MCF 10A (cell line): Measurements from ENCODE around the gene WSCD1. TPM values are rescaled to one million over a fixed set of nuclear protein-coding genes. Genes with fewer than 3 reads are reported as not detected.

Source experiments
- BruUV-seq: library from RNA; stranded (reverse); fragments of 400-500 nt; replicated peaks from 2 replicates; lab custom pipeline; 2021; lab: Mats Ljungman, UMichigan
- CTCF ChIA-PET: fragments of 300-600 bp; sonication (Branson Sonifier 250); formaldehyde crosslinking; extraction: SDS; loops from one replicate; lab custom pipeline; 2021; ENCODE audit warnings: antibody characterized with exemption, inconsistent platforms; lab: Yijun Ruan, JAX
- POLR2A ChIA-PET: fragments of 300-600, 350-650 bp; sonication (Branson Sonifier 250); formaldehyde crosslinking; extraction: SDS; loops from one replicate; lab custom pipeline; 2020; ENCODE audit warnings: antibody characterized with exemption, inconsistent platforms; lab: Yijun Ruan, JAX
- DNase-seq: peaks from one replicate; pipeline ENCODE4 v3.0.0-alpha.2; 2018; ENCODE audit not compliant: unreplicated experiment
- H3K27ac Mint-ChIP-seq: one replicate; pipeline ENCODE4 v1.8.0; 2022; ENCODE audit warnings: mild to moderate bottlenecking, low read depth, mixed read lengths; ENCODE audit not compliant: unreplicated experiment
- H3K27me3 Mint-ChIP-seq: one replicate; pipeline ENCODE4 v1.8.0; 2022; ENCODE audit warnings: mixed read lengths; ENCODE audit not compliant: insufficient read depth, unreplicated experiment
- H3K36me3 Mint-ChIP-seq: one replicate; pipeline ENCODE4 v1.8.0; 2022; ENCODE audit warnings: mild to moderate bottlenecking, moderate library complexity, mixed read lengths; ENCODE audit not compliant: insufficient read depth, unreplicated experiment
- H3K4me1 Mint-ChIP-seq: one replicate; pipeline ENCODE4 v1.8.0; 2022; ENCODE audit warnings: mixed read lengths; ENCODE audit not compliant: insufficient read depth, unreplicated experiment
- H3K4me3 Mint-ChIP-seq: one replicate; pipeline ENCODE4 v1.8.0; 2022; ENCODE audit warnings: mild to moderate bottlenecking, moderate library complexity, mixed read lengths; ENCODE audit not compliant: unreplicated experiment
- H3K9me3 Mint-ChIP-seq: one replicate; pipeline ENCODE4 v1.8.0; 2022; ENCODE audit warnings: mixed read lengths; ENCODE audit not compliant: unreplicated experiment
- CTCF ChIP-seq: fragments of 200-600 bp; IDR thresholded peaks from one replicate; pipeline ENCODE4 v1.8.0; 2022; ENCODE audit warnings: antibody characterized with exemption, mild to moderate bottlenecking; ENCODE audit not compliant: unreplicated experiment
- intact Hi-C: fragments of 100-400 bp; cut with micrococcal nuclease; formaldehyde crosslinking; loops from 2 replicates; pipeline ENCODE4 v1.14.1; 2022
- total RNA-seq: library from RNA; stranded (reverse); gene quantifications from 2 replicates; pipeline ENCODE4 v1.2.3, GENCODE V29; 2022

WSCD1 gene
- total RNA-seq, 1 experiment from 2014 or later: not detected

GRCh38 chr17:6086603-6087400 is 16.6 kb downstream of the WSCD1 start:
- no peaks in the 10 kb centered on the region for H3K9me3 Mint-ChIP-seq
- ChIA-PET CTCF (no interaction called here), POLR2A (no interaction called here)
- intact Hi-C loops: no loop called here
- H3K27ac Mint-ChIP-seq: no peak overlapping the region
- H3K4me3 Mint-ChIP-seq: no peak overlapping the region
- BruUV-seq: no TSS peak
- DNase-seq: no peak
- no peaks in the 10 kb centered on the region for H3K4me1 Mint-ChIP-seq
- TF ChIP-seq CTCF: no peak
- H3K27me3 Mint-ChIP-seq: peaks cover 49% of the 10 kb centered on the region
- no peaks in the 10 kb centered on the region for H3K36me3 Mint-ChIP-seq

- ChIA-PET CTCF (no interaction called here), POLR2A (no interaction called here)
- intact Hi-C loops: no loop called here
- H3K36me3 Mint-ChIP-seq: no peaks in the 10 kb centered on the region
- H3K27me3 Mint-ChIP-seq: peaks cover 43% of the 10 kb centered on the region
- no TSS peak for BruUV-seq
- DNase-seq: no peak
- H3K4me3 Mint-ChIP-seq: no peak overlapping the region
- no peak overlapping the region for H3K27ac Mint-ChIP-seq
- TF ChIP-seq CTCF: no peak
- H3K4me1 Mint-ChIP-seq: no peaks in the 10 kb centered on the region
- H3K9me3 Mint-ChIP-seq: no peaks in the 10 kb centered on the region
These were observed 18.0 kb downstream of the WSCD1 start for GRCh38 chr17:6088141-6088540.

- Mint-ChIP-seq H3K9me3 (no peaks in the 10 kb centered on the region), H3K27me3 (peaks cover 63% of the 10 kb centered on the region), H3K4me1 (no peaks in the 10 kb centered on the region), H3K4me3 (no peak overlapping the region), H3K36me3 (peaks cover 3% of the 10 kb centered on the region), H3K27ac (no peak overlapping the region)
- intact Hi-C loops: no loop called here
- no peak for TF ChIP-seq CTCF
- CTCF ChIA-PET: interaction anchor here (0.6 kb wide), 1 partner anchor 90 kb away, joined by 3 read pairs; no protein-coding TSS in a partner anchor
- POLR2A ChIA-PET: no interaction called here
- no peak for DNase-seq
- BruUV-seq: no TSS peak
These were observed 20.1 kb downstream of the WSCD1 start for GRCh38 chr17:6090253-6090652.

GRCh38 chr17:6092182-6092902 is 22.2 kb downstream of the WSCD1 start:
- POLR2A ChIA-PET: no interaction called here

More at GRCh38 chr17:6092182-6092902, 22.2 kb downstream of the WSCD1 start:
- Mint-ChIP-seq H3K4me1 (no peaks in the 10 kb centered on the region), H3K4me3 (no peak overlapping the region), H3K9me3 (no peaks in the 10 kb centered on the region), H3K27ac (no peak overlapping the region), H3K27me3 (peaks cover 75% of the 10 kb centered on the region), H3K36me3 (peaks cover 5% of the 10 kb centered on the region)
- no TSS peak for BruUV-seq
- CTCF ChIA-PET: interaction anchor here (0.8 kb wide), 1 partner anchor 401 kb away, joined by 4 read pairs; no protein-coding TSS in a partner anchor
- no peak for DNase-seq
- no peak for TF ChIP-seq CTCF
- intact Hi-C loops: no loop called here
